MCF 10A (cell line): ENCODE measurements around the gene EVI2B. TPM values are rescaled to one million over a fixed set of nuclear protein-coding genes. Genes with fewer than 3 reads are reported as not detected.
A peak's percentile ranks its signal among the peaks of the same experiment; 100 is the strongest.

ENCODE experiments used
- BruUV-seq: library from RNA; stranded (reverse); fragments of 400-500 nt; replicated peaks from 2 replicates; lab custom pipeline; 2021; lab: Mats Ljungman, UMichigan
- CTCF ChIA-PET: fragments of 300-600 bp; sonication (Branson Sonifier 250); formaldehyde crosslinking; extraction: SDS; loops from one replicate; lab custom pipeline; 2021; ENCODE audit warnings: antibody characterized with exemption, inconsistent platforms; lab: Yijun Ruan, JAX
- POLR2A ChIA-PET: fragments of 300-600, 350-650 bp; sonication (Branson Sonifier 250); formaldehyde crosslinking; extraction: SDS; loops from one replicate; lab custom pipeline; 2020; ENCODE audit warnings: antibody characterized with exemption, inconsistent platforms; lab: Yijun Ruan, JAX
- DNase-seq: peaks from one replicate; pipeline ENCODE4 v3.0.0-alpha.2; 2018; ENCODE audit not compliant: unreplicated experiment
- H3K27ac Mint-ChIP-seq: one replicate; pipeline ENCODE4 v1.8.0; 2022; ENCODE audit warnings: mild to moderate bottlenecking, low read depth, mixed read lengths; ENCODE audit not compliant: unreplicated experiment
- H3K27me3 Mint-ChIP-seq: one replicate; pipeline ENCODE4 v1.8.0; 2022; ENCODE audit warnings: mixed read lengths; ENCODE audit not compliant: insufficient read depth, unreplicated experiment
- H3K36me3 Mint-ChIP-seq: one replicate; pipeline ENCODE4 v1.8.0; 2022; ENCODE audit warnings: mild to moderate bottlenecking, moderate library complexity, mixed read lengths; ENCODE audit not compliant: insufficient read depth, unreplicated experiment
- H3K4me1 Mint-ChIP-seq: one replicate; pipeline ENCODE4 v1.8.0; 2022; ENCODE audit warnings: mixed read lengths; ENCODE audit not compliant: insufficient read depth, unreplicated experiment
- H3K4me3 Mint-ChIP-seq: one replicate; pipeline ENCODE4 v1.8.0; 2022; ENCODE audit warnings: mild to moderate bottlenecking, moderate library complexity, mixed read lengths; ENCODE audit not compliant: unreplicated experiment
- H3K9me3 Mint-ChIP-seq: one replicate; pipeline ENCODE4 v1.8.0; 2022; ENCODE audit warnings: mixed read lengths; ENCODE audit not compliant: unreplicated experiment
- intact Hi-C: fragments of 100-400 bp; cut with micrococcal nuclease; formaldehyde crosslinking; loops from 2 replicates; pipeline ENCODE4 v1.14.1; 2022
- total RNA-seq: library from RNA; stranded (reverse); gene quantifications from 2 replicates; pipeline ENCODE4 v1.2.3, GENCODE V29; 2022
- TF ChIP-seq, protein P1 (sequence below): fragments of 200-600 bp; IDR thresholded peaks from one replicate; pipeline ENCODE4 v1.8.0; 2022; ENCODE audit warnings: antibody characterized with exemption, mild to moderate bottlenecking; ENCODE audit not compliant: unreplicated experiment

The EVI2B gene
- total RNA-seq, 1 experiment from 2014 or later, result 3.6 TPM

DNA sequence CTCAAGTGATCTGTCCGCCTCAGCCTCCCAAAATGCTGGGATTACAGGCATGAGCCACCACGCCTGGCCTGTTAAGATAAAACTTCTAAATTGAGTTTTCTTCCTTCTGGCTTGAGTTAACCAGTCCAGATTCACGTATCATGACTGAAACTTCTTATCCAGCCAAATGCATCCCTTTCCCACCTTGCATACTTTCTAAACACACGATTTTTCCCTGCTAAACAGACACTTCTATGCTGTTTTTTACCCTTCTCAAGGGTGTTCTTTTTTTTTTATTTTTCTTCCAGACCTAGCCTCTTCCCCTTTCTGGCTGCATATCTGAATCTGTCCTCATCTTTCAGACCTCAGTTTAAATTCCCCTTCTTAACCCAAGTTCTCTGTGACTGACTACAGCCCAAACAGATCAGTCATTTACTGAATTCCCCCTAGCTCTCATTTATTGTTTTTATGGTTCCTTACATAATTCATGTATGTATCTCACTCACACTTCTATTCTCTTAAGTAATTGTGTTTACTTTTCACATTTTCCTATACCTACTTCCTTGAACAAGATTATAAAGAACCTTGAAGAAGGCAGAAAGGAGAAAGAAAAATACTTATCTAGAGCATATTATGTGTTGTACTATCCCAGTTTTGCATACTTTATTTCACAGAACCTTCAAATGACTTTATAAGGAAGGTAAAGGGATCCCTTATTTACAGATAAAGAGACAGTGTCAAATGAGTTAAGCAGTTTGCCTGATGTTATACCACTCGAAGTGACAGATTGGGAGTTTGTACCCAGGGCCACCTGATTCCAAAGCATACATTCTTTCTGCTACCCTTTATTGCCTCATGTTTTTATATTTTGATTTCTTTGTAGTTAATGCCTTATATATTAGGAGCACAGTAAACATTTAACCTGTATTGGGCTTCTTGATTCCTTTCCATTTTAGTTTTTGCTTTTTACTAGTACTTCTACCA is 5.2 kb downstream of the EVI2B start:
- Mint-ChIP-seq H3K36me3 (peaks cover 34% of the 10 kb centered on the region), H3K4me1 (peaks cover 26% of the 10 kb centered on the region), H3K27ac (peak overlapping the region; percentile 44), H3K27me3 (no peaks in the 10 kb centered on the region), H3K4me3 (no peak overlapping the region), H3K9me3 (no peaks in the 10 kb centered on the region)
- intact Hi-C loops, result no loop called here
- no peak for DNase-seq
- CTCF ChIA-PET, result no interaction called here
- TF ChIP-seq, protein P1, sequence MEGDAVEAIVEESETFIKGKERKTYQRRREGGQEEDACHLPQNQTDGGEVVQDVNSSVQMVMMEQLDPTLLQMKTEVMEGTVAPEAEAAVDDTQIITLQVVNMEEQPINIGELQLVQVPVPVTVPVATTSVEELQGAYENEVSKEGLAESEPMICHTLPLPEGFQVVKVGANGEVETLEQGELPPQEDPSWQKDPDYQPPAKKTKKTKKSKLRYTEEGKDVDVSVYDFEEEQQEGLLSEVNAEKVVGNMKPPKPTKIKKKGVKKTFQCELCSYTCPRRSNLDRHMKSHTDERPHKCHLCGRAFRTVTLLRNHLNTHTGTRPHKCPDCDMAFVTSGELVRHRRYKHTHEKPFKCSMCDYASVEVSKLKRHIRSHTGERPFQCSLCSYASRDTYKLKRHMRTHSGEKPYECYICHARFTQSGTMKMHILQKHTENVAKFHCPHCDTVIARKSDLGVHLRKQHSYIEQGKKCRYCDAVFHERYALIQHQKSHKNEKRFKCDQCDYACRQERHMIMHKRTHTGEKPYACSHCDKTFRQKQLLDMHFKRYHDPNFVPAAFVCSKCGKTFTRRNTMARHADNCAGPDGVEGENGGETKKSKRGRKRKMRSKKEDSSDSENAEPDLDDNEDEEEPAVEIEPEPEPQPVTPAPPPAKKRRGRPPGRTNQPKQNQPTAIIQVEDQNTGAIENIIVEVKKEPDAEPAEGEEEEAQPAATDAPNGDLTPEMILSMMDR, result no peak
- no TSS peak for BruUV-seq
- POLR2A ChIA-PET, result no interaction called here

DNA sequence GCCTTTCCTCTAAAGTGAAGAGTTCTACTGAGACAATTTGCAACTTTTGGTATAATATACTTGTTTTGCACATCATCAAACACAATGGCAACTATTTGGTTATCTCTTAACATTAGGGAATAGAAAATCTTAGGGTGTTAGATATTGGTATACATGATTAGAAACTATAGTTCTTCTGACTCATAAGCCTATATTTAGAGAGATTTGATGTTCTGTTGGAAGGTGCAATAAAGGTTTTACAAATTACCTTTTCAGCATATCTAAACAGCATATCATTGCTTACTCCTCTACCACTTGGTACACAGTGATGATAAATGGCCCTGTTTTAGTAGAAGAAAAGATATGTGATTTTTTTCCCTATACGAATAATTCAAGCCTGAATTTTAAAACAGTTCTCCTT is 6.2 kb downstream of the EVI2B start:
- Mint-ChIP-seq H3K27ac (no peak overlapping the region), H3K9me3 (no peaks in the 10 kb centered on the region), H3K36me3 (peaks cover 34% of the 10 kb centered on the region), H3K4me1 (peaks cover 22% of the 10 kb centered on the region), H3K4me3 (no peak overlapping the region), H3K27me3 (no peaks in the 10 kb centered on the region)
- intact Hi-C loops, result no loop called here
- CTCF ChIA-PET, result no interaction called here
- no peak for DNase-seq
- POLR2A ChIA-PET, result no interaction called here
- TF ChIP-seq, protein P1, result no peak
- no TSS peak for BruUV-seq

DNA sequence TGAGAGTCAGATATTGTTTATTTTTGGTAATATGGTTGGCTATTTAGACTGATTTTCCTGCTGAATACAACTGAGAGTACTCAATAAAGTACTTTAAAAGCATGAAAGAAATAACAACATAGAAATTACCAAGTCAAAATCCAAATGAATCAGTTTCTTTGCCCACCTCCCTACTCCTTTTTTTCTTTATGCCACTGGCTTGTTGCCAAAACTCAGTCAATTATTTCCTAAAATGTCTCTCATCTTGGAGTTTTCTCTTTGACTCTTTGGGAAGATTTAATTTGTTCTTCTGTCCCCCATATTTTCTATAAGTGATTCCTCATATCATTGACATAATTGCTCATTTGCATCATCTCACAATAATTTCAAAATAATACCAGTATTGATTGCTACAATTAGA is 14.2 kb downstream of the EVI2B start:
- POLR2A ChIA-PET, result no interaction called here
- TF ChIP-seq, protein P1, result no peak
- no peak for DNase-seq
- Mint-ChIP-seq H3K9me3 (no peaks in the 10 kb centered on the region), H3K4me3 (no peak overlapping the region), H3K4me1 (no peaks in the 10 kb centered on the region), H3K27ac (no peak overlapping the region), H3K36me3 (peaks cover 7% of the 10 kb centered on the region), H3K27me3 (no peaks in the 10 kb centered on the region)
- intact Hi-C loops, result no loop called here
- no TSS peak for BruUV-seq
- CTCF ChIA-PET, result no interaction called here

DNA sequence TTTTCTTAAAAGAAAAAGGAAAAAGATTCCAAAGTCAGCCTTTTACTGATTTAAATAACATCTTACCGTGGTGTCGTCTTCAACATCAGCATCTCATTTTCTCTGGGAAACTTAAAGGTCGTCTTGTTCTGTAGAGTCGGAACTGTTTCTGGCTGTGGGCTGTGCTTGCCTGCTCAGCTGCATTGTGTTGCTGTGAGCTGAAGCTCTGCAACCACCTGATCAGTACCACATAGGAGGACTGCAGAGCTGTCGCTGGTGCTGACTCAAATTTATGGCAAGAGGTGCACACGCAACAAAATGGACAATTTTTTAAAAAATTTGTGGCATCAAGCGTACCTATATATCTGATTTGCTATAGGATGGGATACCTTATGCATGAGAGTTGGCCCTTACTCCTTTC is 16.8 kb downstream of the EVI2B start, which contains the start of gene OMG:
TSS of gene OMG (minus strand) at position 150 of the 400 bp plus-strand sequence. CDS start 908 bp downstream, outside the sequence.
- no peaks in the 10 kb centered on the region for H3K9me3 Mint-ChIP-seq
- no peaks in the 10 kb centered on the region for H3K27me3 Mint-ChIP-seq
- H3K4me1 Mint-ChIP-seq, result no peaks in the 10 kb centered on the region
- DNase-seq, result no peak
- peaks cover 8% of the 10 kb centered on the region for H3K36me3 Mint-ChIP-seq
- no peak within 1 kb of the TSS for H3K27ac Mint-ChIP-seq
- CTCF ChIA-PET, result no interaction called here
- intact Hi-C loops, result no loop called here
- no peak within 1 kb of the TSS for H3K4me3 Mint-ChIP-seq
- TF ChIP-seq, protein P1, result no peak
- POLR2A ChIA-PET, result interaction anchor here (0.6 to 1.0 kb wide), 4 partner anchors 16 to 401 kb away, joined by 3 to 4 read pairs (median 4); no protein-coding TSS in a partner anchor
- no TSS peak for BruUV-seq
